A673 (cell line): Measurements from ENCODE around the gene MED12L. TPM values are rescaled to one million over a fixed set of nuclear protein-coding genes. Genes with fewer than 3 reads are reported as not detected.

Source experiments
- BruUV-seq: library from RNA; stranded (reverse); fragments of 400-500 nt; replicated peaks from 2 replicates; lab custom pipeline; 2021; lab: Mats Ljungman, UMichigan
- CTCF ChIA-PET: fragments of 300-600 bp; sonication (Branson Sonifier 250); formaldehyde crosslinking; loops from one replicate; lab custom pipeline; 2022; ENCODE audit warnings: antibody characterized with exemption; lab: Charles Lee
- POLR2A ChIA-PET: fragments of 300-600 bp; sonication (Branson Sonifier 250); formaldehyde crosslinking; loops from one replicate; lab custom pipeline; 2022; ENCODE audit warnings: antibody characterized with exemption; ENCODE audit not compliant: low non-redundant PET; lab: Charles Lee
- DNase-seq: peaks from one replicate; pipeline ENCODE4 v3.0.0-alpha.2; 2015; ENCODE audit warnings: low spot score
- H3K27ac ChIP-seq: fragments of 200-600 bp; sonication (generic); 2 replicates; pipeline ENCODE4 v1.5.1; 2016; ENCODE audit warnings: mixed run types, low read depth, mild to moderate bottlenecking, mixed read lengths, antibody characterized with exemption, low read length; ENCODE audit not compliant: poor library complexity, severe bottlenecking
- H3K27me3 ChIP-seq: fragments of 200-600 bp; sonication (generic); replicated peaks from 2 replicates; pipeline ENCODE4 v1.6.1; 2017; ENCODE audit warnings: mixed run types, low read depth, mild to moderate bottlenecking, mixed read lengths, antibody characterized with exemption, low read length; ENCODE audit not compliant: insufficient read depth, poor library complexity
- H3K36me3 ChIP-seq: fragments of 200-600 bp; sonication (generic); 2 replicates; pipeline ENCODE4 v1.6.1; 2016; ENCODE audit warnings: mixed run types, mild to moderate bottlenecking, mixed read lengths, antibody characterized with exemption, low read length; ENCODE audit not compliant: insufficient read depth, poor library complexity, severe bottlenecking
- H3K4me1 ChIP-seq: fragments of 200-600 bp; sonication (generic); 2 replicates; pipeline ENCODE4 v1.6.1; 2017; ENCODE audit warnings: mixed run types, mild to moderate bottlenecking, mixed read lengths, antibody characterized with exemption, low read length; ENCODE audit not compliant: insufficient read depth, poor library complexity, severe bottlenecking
- H3K4me3 ChIP-seq: fragments of 200-600 bp; sonication (generic); 2 replicates; pipeline ENCODE4 v1.5.1; 2016; ENCODE audit warnings: low read depth, mixed run types, mild to moderate bottlenecking, mixed read lengths, low read length; ENCODE audit not compliant: poor library complexity, severe bottlenecking
- H3K9me3 ChIP-seq: fragments of 200-600 bp; sonication (generic); 2 replicates; pipeline ENCODE4 v1.6.1; 2016; ENCODE audit warnings: mixed run types, low read depth, mild to moderate bottlenecking, mixed read lengths, antibody characterized with exemption, low read length; ENCODE audit not compliant: poor library complexity, severe bottlenecking
- CTCF ChIP-seq: fragments of 300-800, 200-600 bp; sonication (generic); conservative IDR thresholded peaks from 2 replicates; pipeline ENCODE4 v1.5.1; 2017; ENCODE audit warnings: low read depth, mild to moderate bottlenecking, antibody characterized with exemption, low read length, moderate library complexity, mixed read lengths
- EZH2 ChIP-seq: fragments of 200-600 bp; sonication (generic); IDR thresholded peaks from 2 replicates; pipeline ENCODE4 v1.6.1; 2017; ENCODE audit warnings: borderline replicate concordance, low read depth, mild to moderate bottlenecking, mixed read lengths, antibody characterized with exemption, low read length; ENCODE audit not compliant: poor library complexity, severe bottlenecking
- intact Hi-C: fragments of 100-400 bp; cut with micrococcal nuclease; formaldehyde crosslinking; loops from one replicate; pipeline ENCODE4 v1.10.0; 2022; ENCODE audit not compliant: unreplicated experiment
- total RNA-seq: library from RNA; stranded (reverse); gene quantifications from 2 replicates; pipeline ENCODE4 v1.2.3, GENCODE V29; 2021

Gene MED12L
- total RNA-seq, 1 experiment from 2014 or later = 0.71 TPM

GRCh38 chr3:151410891-151411559 lies 325.6 kb downstream of the MED12L start:
- CTCF ChIA-PET = interaction anchor here (0.5 kb wide), 1 partner anchor 15 kb away, joined by 3 read pairs; no protein-coding TSS in a partner anchor
- intact Hi-C loops = no loop called here

DNA sequence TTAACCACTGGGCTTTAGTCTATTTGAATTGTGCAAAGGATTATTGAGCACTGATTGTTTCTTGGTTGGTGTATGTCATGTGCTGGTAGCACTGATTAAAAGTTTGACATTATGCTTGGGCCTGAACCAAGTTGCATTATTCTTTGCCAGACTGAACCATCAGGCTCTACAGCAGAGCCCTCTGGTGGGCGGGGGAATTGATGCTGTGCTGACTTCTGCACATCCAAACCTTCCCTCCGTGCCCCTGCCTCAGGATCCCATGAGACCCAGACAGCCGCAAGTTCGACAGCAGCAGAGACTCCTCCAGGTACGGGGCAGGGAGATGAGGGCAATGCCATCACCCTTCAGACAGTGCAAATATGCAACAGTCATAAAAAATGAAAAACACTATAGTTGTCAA lies 327.5 kb downstream of the MED12L start:
- H3K9me3 ChIP-seq = no peaks in the 10 kb centered on the region
- no peaks in the 10 kb centered on the region for H3K27me3 ChIP-seq
- H3K4me3 ChIP-seq = no peak overlapping the region
- H3K4me1 ChIP-seq = no peaks in the 10 kb centered on the region
- intact Hi-C loops = no loop called here
- no TSS peak for BruUV-seq
- POLR2A ChIA-PET = no interaction called here
- H3K27ac ChIP-seq = no peak overlapping the region
- CTCF ChIA-PET = no interaction called here
- H3K36me3 ChIP-seq = no peaks in the 10 kb centered on the region
- peak; percentile 13 for DNase-seq
- TF ChIP-seq CTCF (0 out of 2 replicates have a peak, but pooled peaks have one; percentile 26), EZH2 (no peak)

More at GRCh38 chr3:151410891-151411559, 325.6 kb downstream of the MED12L start:
- TF ChIP-seq CTCF (no peak), EZH2 (no peak)
- Histone ChIP-seq H3K36me3 (no peaks in the 10 kb centered on the region), H3K27ac (no peak overlapping the region), H3K4me3 (no peak overlapping the region), H3K9me3 (no peaks in the 10 kb centered on the region), H3K4me1 (no peaks in the 10 kb centered on the region), H3K27me3 (no peaks in the 10 kb centered on the region)
- DNase-seq = no peak
- POLR2A ChIA-PET = no interaction called here
- BruUV-seq = no TSS peak

- no TSS peak for BruUV-seq
- Histone ChIP-seq H3K4me1 (no peaks in the 10 kb centered on the region), H3K4me3 (no peak overlapping the region), H3K27me3 (no peaks in the 10 kb centered on the region), H3K36me3 (no peaks in the 10 kb centered on the region), H3K9me3 (no peaks in the 10 kb centered on the region), H3K27ac (no peak overlapping the region)
- no peak for DNase-seq
- POLR2A ChIA-PET = no interaction called here
- TF ChIP-seq EZH2 = no peak
- no peak for TF ChIP-seq CTCF
- CTCF ChIA-PET = no interaction called here
- intact Hi-C loops = no loop called here
Measured at GRCh38 chr3:151415289-151415688, 329.8 kb downstream of the MED12L start.
